Measurements from ENCODE around the gene FOXI2. TPM values are rescaled to one million over a fixed set of nuclear protein-coding genes. Genes with fewer than 3 reads are reported as not detected.

Gene FOXI2
- total and polyA plus RNA-seq, 2 of the 4 experiments (the other 2 are of a cell fraction), result not detected

- H3K56ac ChIP-seq (ENCODE audit: extremely low read depth, insufficient read depth, low read length), result no peak overlapping the region
- no peak overlapping the region for H2AK9ac ChIP-seq (replicated peaks; ENCODE audit: low read depth, low read length, poor library complexity)
- no peaks in the 10 kb centered on the region for H4K20me1 ChIP-seq (ENCODE audit: insufficient read depth, low read length)
- no peak overlapping the region for H2AK5ac ChIP-seq (ENCODE audit: low read depth, low read length)
- in situ Hi-C loops (cut with MboI; ENCODE audit: low sequenced_read_pairs), result no loop called here
- H3K18ac ChIP-seq (ENCODE audit: low read depth, low read length), result no peak overlapping the region
- no peak overlapping the region for H3K14ac ChIP-seq (replicated peaks; ENCODE audit: low read depth, low read length)
- POLR2A ChIA-PET (ENCODE audit: unreplicated experiment), result no interaction called here
- H2BK20ac ChIP-seq (ENCODE audit: low read depth, low read length), result no peak overlapping the region
- no peak overlapping the region for H4K5ac ChIP-seq (ENCODE audit: low read depth, low read length)
- H4K91ac ChIP-seq (ENCODE audit: insufficient read depth, low read depth, low read length), result no peak overlapping the region
- no peak overlapping the region for H3K9ac ChIP-seq (ENCODE audit: low read depth, low read length)
- no peak overlapping the region for H2AFZ ChIP-seq (replicated peaks; ENCODE audit: low read length, poor library complexity)
- no peak overlapping the region for H3K23ac ChIP-seq (ENCODE audit: low read depth, low read length)
- no peak overlapping the region for H3K4me3 ChIP-seq (ENCODE audit: insufficient read depth, low read depth, low read length)
- CTCF ChIA-PET, result no interaction called here
- no peak overlapping the region for H2BK120ac ChIP-seq (ENCODE audit: low read depth, low read length)
- no peaks in the 10 kb centered on the region for H3K27me3 ChIP-seq (ENCODE audit: control insufficient read depth, insufficient read depth, low read length)
- no peak overlapping the region for H3K4me2 ChIP-seq (ENCODE audit: low read depth, low read length)
- no peak overlapping the region for H3K27ac ChIP-seq (ENCODE audit: insufficient read depth, low read length)
- no TSS peak for BruUV-seq (replicated peaks)
- H3K79me1 ChIP-seq (ENCODE audit: low read depth in 1 of 2, low read length in 2 of 2), result no peaks in the 10 kb centered on the region
- H3K36me3 ChIP-seq (ENCODE audit: control insufficient read depth, insufficient read depth, low read length), result no peaks in the 10 kb centered on the region
- no peak overlapping the region for H3K4ac ChIP-seq (ENCODE audit: low read depth, low read length)
- no peak for DNase-seq
- no peak overlapping the region for H2BK5ac ChIP-seq (ENCODE audit: low read depth, low read length, poor library complexity, severe bottlenecking)
- no peak overlapping the region for H2BK15ac ChIP-seq (ENCODE audit: low read depth, low read length)
- no peak overlapping the region for H4K8ac ChIP-seq (ENCODE audit: low read depth in 2 of 2, low read length in 2 of 2)
- ATAC-seq (ENCODE audit: low read depth), result no peak
- dilution Hi-C loops (cut with HindIII; ENCODE audit: low sequenced_read_pairs, unreplicated experiment), result no loop called here
- H3K9me3 ChIP-seq (ENCODE audit: control insufficient read depth, insufficient read depth, low read length), result peaks cover 18% of the 10 kb centered on the region
- intact Hi-C loops (cut with micrococcal nuclease), result no loop called here
- H3K9me1 ChIP-seq (ENCODE audit: insufficient read depth, low read length), result no peaks in the 10 kb centered on the region
- H3K4me1 ChIP-seq (ENCODE audit: control insufficient read depth, insufficient read depth, low read length), result no peaks in the 10 kb centered on the region
- TF ChIP-seq RCOR1 (IDR thresholded peaks at IDR 0.05; ENCODE audit: insufficient replicate concordance, low read length) (no peak), CTCF (conservative IDR thresholded peaks at IDR 0.05; ENCODE audit: low read depth, low read length) (no peak), MAZ (IDR thresholded peaks at IDR 0.05; ENCODE audit: borderline replicate concordance, low read depth, low read length) (no peak), CHD1 (IDR thresholded peaks at IDR 0.05; ENCODE audit: low read depth, low read length) (no peak)
- no CpG with 5 or more reads among the region's 6 CpGs for WGBS, 2 experiments (ENCODE audit: extremely low coverage in 2 of 2, insufficient read length in 1 of 2)
Observed at GRCh38 chr10:127698886-127699285, 38.1 kb upstream of the FOXI2 start.
